Activated T-helper 1 cell treated with anti-CD3 and anti-CD28 coated beads, Interleukin-12 subunit alpha, Interleukin-12 subunit beta, Interleukin-2, Interleukin-4 antibody, amounts not matched to agents 30 ng/mL and 10 ng/mL and 1 ng/mL, durations not matched to agents 14 hours and 24 hours and 36 hours (primary cell): ENCODE results near the gene HDAC9. TPM values are rescaled to one million over a fixed set of nuclear protein-coding genes. Genes with fewer than 3 reads are reported as not detected.
A peak's percentile ranks its signal among the peaks of the same experiment; 100 is the strongest.

Experiments used
- DNase-seq: peaks from one replicate; pipeline ENCODE4 v3.0.0; 2021; ENCODE audit warnings: low spot score
- H3K27ac Mint-ChIP-seq: one replicate; pipeline ENCODE4 v1.8.0; 2021; ENCODE audit warnings: mild to moderate bottlenecking, mixed read lengths
- H3K27me3 Mint-ChIP-seq: one replicate; pipeline ENCODE4 v1.8.0; 2022; ENCODE audit warnings: mild to moderate bottlenecking, moderate library complexity, mixed read lengths; ENCODE audit not compliant: insufficient read depth
- H3K36me3 Mint-ChIP-seq: one replicate; pipeline ENCODE4 v1.8.0; 2021; ENCODE audit warnings: low read depth, mixed read lengths
- H3K4me1 Mint-ChIP-seq: one replicate; pipeline ENCODE4 v1.8.0; 2021; ENCODE audit warnings: low read depth, mixed read lengths
- H3K4me3 Mint-ChIP-seq: one replicate; pipeline ENCODE4 v1.8.0; 2021; ENCODE audit warnings: mild to moderate bottlenecking, moderate library complexity, mixed read lengths
- H3K9me3 Mint-ChIP-seq: one replicate; pipeline ENCODE4 v1.8.0; 2021; ENCODE audit warnings: mixed read lengths
- intact Hi-C: fragments of 100-400 bp; cut with micrococcal nuclease; formaldehyde crosslinking; loops from one replicate; pipeline ENCODE4 v1.15.1; 2024
- total RNA-seq: library from RNA; stranded (reverse); gene quantifications from 2 replicates; pipeline ENCODE4 v1.2.3, GENCODE V29; 2022

Gene HDAC9
- total RNA-seq, 1 donor from 2014 or later, result 0.86 TPM

DNA sequence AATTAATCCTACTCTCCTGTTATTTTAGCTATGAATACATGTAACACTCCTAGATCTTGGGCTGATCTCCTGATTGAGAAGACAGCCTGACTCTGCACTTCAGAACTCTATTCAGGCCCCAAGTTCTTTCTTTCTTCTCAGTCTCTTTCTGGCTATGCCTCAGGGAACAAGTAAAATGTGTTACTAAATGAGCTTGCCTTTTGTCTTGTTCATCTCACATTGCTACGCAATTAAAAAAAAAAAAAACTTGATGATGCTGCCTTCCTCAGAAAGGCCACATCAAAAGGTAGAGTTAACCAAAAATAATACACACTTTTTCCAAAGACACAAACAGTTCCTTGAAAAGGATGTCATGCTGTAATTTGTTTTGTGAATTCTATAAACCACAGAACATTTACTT, 363.8 kb downstream of the HDAC9 start:
- H3K27ac Mint-ChIP-seq, result peak overlapping the region; percentile 96
- peaks cover 33% of the 10 kb centered on the region for H3K4me1 Mint-ChIP-seq
- no peaks in the 10 kb centered on the region for H3K27me3 Mint-ChIP-seq
- H3K36me3 Mint-ChIP-seq, result peaks cover 27% of the 10 kb centered on the region
- peaks cover 49% of the 10 kb centered on the region for H3K9me3 Mint-ChIP-seq
- H3K4me3 Mint-ChIP-seq, result peak overlapping the region; percentile 45
- peak; percentile 1 for DNase-seq
- intact Hi-C loops, result loop anchor here (1.0 to 5.0 kb wide), 5 partner anchors 8 to 258 kb away; partner anchors contain the start of gene TWIST1

DNA sequence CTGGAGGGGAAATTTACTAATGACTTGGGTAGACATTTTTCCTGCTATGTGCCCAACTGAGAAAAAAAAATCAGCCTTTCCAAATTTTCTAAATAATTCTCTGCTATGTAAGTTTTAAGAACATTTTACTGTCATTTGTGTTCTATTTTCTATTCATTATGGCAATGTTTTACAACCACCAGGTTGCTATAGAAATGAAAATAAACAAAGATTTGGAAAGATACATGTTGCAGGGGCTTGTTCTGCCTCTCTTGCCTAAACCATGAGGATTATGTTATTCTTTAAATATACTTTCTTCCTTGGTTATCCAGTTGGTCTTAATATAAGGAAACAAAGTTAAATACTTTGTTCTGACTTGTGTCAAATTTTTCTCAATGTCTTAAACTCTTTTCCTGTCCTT, 364.7 kb downstream of the HDAC9 start:
- peaks cover 33% of the 10 kb centered on the region for H3K36me3 Mint-ChIP-seq
- intact Hi-C loops, result no loop called here
- H3K4me1 Mint-ChIP-seq, result peaks cover 36% of the 10 kb centered on the region
- H3K27ac Mint-ChIP-seq, result peak overlapping the region; percentile 90
- DNase-seq, result no peak
- no peaks in the 10 kb centered on the region for H3K27me3 Mint-ChIP-seq
- H3K4me3 Mint-ChIP-seq, result no peak overlapping the region
- peaks cover 51% of the 10 kb centered on the region for H3K9me3 Mint-ChIP-seq

DNA sequence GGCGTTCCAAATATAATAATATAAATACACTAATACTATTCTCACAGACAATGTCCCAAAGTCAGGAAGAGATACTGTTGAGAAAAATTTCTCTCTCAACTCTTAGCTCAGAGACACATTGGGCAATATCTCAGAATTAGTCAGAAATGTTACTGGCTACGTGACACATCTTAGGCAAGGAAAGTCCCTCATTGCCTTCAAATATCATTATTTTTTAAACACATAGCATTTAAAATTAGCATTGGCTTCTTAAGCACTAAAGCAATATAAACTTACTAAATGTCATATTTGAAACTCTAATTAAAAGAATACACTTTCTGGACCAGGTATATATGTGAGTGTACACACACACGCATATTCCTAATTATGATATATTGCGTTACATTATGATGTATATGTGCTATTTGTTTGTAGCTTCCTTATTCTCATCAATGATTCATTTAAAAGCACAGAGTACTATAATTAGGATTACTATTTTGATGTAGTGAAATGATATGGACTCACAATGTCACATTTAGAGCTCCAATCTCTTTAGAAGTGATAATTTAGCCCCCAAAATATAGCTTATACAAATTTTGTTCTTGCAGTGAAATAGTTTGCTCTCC, 366.1 kb downstream of the HDAC9 start:
- intact Hi-C loops, result no loop called here
- DNase-seq, result no peak
- H3K9me3 Mint-ChIP-seq, result peaks cover 48% of the 10 kb centered on the region
- no peak overlapping the region for H3K4me3 Mint-ChIP-seq
- H3K27me3 Mint-ChIP-seq, result no peaks in the 10 kb centered on the region
- H3K27ac Mint-ChIP-seq, result peak overlapping the region; percentile 79
- H3K4me1 Mint-ChIP-seq, result peaks cover 43% of the 10 kb centered on the region
- peaks cover 37% of the 10 kb centered on the region for H3K36me3 Mint-ChIP-seq

DNA sequence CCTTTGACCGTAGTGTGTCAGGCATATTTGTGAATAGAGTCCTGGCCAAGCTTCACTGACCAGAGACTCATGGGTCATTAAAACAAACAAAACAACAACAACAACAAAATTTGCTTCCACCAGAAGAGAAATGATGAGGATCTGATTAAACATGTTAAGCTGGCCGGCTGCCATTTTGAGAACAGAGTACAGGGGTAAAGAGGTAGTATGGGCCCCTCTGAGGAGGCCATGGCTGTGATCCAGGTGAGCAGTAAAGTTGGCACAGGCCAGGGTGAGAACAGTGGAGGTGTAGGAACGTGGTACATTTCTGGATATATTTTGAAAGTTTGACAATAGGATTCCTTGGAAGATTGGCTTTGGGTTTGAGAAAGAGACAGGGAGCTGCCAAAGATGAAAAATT, 369.4 kb downstream of the HDAC9 start:
- Mint-ChIP-seq H3K9me3 (peaks cover 53% of the 10 kb centered on the region), H3K4me3 (no peak overlapping the region), H3K36me3 (peaks cover 27% of the 10 kb centered on the region), H3K27ac (peak overlapping the region; percentile 42), H3K27me3 (no peaks in the 10 kb centered on the region), H3K4me1 (peaks cover 38% of the 10 kb centered on the region)
- intact Hi-C loops, result no loop called here
- DNase-seq, result no peak

DNA sequence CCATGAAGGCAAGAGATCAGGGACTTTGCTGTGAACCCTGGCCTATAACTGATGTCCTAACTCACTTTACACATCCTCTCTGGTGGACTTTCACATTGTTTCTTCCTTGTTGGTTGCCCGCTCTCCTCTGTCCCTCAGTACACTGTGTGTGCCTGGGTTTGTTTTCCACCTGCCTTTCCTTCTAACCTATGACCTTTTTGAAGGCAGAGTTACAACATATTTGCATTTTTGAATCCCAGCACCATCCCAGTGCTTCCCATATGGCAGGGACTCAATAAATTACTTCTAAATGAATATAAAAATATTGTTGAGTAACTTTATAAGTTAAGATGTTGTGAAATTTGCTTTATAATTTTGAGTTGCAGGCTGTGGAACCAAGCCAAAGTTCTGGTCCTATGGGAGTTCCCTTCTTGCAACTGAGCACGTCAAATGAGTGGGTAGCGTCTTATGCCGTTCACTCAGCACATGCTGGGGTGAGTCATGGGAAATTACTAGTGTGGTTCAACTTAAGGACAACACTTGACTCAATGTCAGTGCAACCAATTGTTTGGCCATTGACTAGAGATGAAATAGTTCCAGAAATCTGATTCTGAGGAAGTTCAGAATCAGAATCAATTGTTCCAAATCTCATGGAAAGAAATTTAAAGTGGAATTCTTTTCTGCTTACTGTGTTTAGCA, 370.9 kb downstream of the HDAC9 start:
- no peak overlapping the region for H3K4me3 Mint-ChIP-seq

DNA sequence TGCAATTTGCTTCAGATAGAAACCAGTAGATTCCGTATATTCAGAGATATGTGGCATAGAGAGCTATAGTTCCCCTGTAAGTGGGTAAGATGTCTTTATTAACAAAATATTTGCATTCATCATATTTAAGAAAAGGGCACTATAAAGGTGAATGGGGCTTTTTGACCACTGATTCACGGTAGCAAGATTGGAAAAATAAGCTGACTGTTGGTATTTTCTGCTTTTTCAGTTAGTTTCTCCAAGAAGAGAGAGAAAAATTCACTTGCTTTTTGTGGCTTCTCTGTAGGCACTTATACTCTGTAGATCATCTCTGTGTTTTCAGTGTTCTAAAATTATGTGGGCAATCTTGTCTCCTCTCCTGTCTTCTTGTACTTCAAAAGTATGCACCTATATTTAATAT, 376.8 kb downstream of the HDAC9 start:
- peaks cover 32% of the 10 kb centered on the region for H3K9me3 Mint-ChIP-seq
- intact Hi-C loops, result no loop called here
- H3K4me1 Mint-ChIP-seq, result no peaks in the 10 kb centered on the region
- H3K36me3 Mint-ChIP-seq, result no peaks in the 10 kb centered on the region
- no peak overlapping the region for H3K4me3 Mint-ChIP-seq
- no peak for DNase-seq
- H3K27ac Mint-ChIP-seq, result no peak overlapping the region
- H3K27me3 Mint-ChIP-seq, result no peaks in the 10 kb centered on the region

More for the DNA sequence above, 370.9 kb downstream of the HDAC9 start:
- peaks cover 28% of the 10 kb centered on the region for H3K4me1 Mint-ChIP-seq
- intact Hi-C loops, result loop anchor here (1.0 kb wide), 1 partner anchor 7 kb away; no protein-coding TSS in a partner anchor
- peaks cover 56% of the 10 kb centered on the region for H3K9me3 Mint-ChIP-seq
- peaks cover 25% of the 10 kb centered on the region for H3K36me3 Mint-ChIP-seq
- H3K27me3 Mint-ChIP-seq, result no peaks in the 10 kb centered on the region
- peak; percentile 3 for DNase-seq
- H3K27ac Mint-ChIP-seq, result peak overlapping the region; percentile 68

DNA sequence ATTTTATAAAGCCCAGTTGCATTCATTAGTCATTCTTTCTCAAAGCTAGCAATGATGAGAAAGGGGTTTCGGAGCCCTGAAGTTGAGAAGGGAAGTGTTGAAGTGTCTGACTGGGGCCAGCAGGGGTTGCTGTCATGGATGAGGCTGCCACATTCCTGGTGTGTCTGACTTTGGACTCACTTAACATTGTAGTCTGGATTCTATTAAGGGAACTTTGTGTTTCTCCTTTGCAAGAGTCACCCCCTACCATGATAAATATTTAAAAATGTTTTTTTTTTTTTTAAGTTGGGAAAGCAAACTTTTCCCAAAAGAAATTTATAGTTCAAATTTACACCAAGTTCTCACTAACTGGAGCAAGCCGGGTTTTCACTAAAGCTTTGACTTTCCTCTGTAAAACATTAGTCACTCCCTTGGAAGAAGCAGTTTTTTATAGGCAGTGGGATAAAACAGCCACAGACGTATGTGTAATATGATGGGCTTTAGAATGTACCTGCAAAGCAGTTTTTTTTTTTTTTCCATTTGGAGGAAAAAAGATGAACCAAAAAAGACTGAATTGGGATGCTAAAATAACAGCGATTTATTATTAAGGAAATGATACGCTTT, 378.3 kb downstream of the HDAC9 start:
- Mint-ChIP-seq H3K9me3 (peaks cover 27% of the 10 kb centered on the region), H3K4me3 (no peak overlapping the region), H3K27ac (no peak overlapping the region), H3K4me1 (no peaks in the 10 kb centered on the region), H3K36me3 (no peaks in the 10 kb centered on the region), H3K27me3 (no peaks in the 10 kb centered on the region)
- intact Hi-C loops, result no loop called here
- no peak for DNase-seq

DNA sequence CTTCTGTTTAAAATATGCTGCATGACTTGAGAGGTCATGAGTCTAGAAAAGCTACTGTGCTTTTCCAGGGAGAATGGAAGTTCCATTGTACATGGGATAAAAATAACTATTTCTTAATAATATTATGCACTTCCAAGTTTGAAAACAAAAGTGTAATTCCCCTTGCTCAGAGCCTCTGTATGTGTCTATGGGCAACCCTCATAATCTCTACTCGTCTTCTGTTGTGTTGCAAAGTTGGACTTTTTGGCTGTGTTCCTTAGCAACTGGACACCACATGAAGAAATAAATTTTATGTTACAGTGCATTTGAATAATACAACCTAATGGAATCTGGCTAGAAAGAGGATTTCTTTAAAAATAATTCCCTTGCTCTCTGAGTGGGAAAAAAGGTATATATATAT, 379.3 kb downstream of the HDAC9 start:
- Mint-ChIP-seq H3K4me3 (no peak overlapping the region), H3K4me1 (no peaks in the 10 kb centered on the region), H3K27ac (no peak overlapping the region), H3K27me3 (peaks cover 2% of the 10 kb centered on the region), H3K36me3 (no peaks in the 10 kb centered on the region), H3K9me3 (peaks cover 28% of the 10 kb centered on the region)
- intact Hi-C loops, result no loop called here
- no peak for DNase-seq

DNA sequence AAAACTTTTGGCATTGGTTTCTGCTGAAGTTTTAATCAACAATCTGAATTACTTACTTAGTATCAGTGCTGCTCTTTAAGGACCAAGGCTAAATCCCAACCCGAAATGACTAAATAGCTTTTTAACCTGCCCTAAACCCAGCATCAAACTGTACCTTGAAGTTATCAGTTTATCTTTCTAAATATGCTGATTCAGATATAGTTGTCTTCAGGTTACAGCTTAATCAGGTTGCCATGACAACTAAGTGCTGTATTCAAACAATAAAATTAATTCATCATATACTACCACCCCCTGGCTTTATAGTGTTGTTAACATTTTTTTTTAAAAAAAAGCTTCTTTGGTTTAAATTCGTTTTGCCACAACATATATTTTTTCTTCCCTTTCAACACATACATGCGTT, 382.3 kb downstream of the HDAC9 start:
- Mint-ChIP-seq H3K27ac (no peak overlapping the region), H3K9me3 (peaks cover 18% of the 10 kb centered on the region), H3K4me1 (no peaks in the 10 kb centered on the region), H3K27me3 (peaks cover 2% of the 10 kb centered on the region), H3K4me3 (no peak overlapping the region), H3K36me3 (no peaks in the 10 kb centered on the region)
- DNase-seq, result no peak
- intact Hi-C loops, result no loop called here

DNA sequence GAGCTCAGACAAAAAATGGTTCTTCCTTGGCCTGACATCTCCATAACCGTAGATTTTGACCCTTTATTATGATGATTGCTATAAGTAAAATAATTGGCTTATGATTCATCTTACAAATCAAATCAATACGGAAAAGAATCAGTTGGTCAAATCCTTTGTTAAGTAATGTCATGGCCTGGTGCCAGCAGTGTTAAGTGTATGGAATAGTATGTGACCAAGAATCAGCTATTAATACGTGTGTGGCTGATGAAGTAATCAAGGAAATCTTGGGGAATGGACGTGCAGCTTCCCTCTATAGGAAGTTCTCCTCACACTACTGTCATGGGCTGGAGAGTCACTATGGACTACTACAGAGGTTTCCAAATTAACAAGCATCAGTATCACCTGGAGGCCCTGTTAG, 391.3 kb downstream of the HDAC9 start:
- Mint-ChIP-seq H3K27ac (no peak overlapping the region), H3K4me1 (no peaks in the 10 kb centered on the region), H3K27me3 (no peaks in the 10 kb centered on the region), H3K4me3 (no peak overlapping the region), H3K9me3 (peaks cover 8% of the 10 kb centered on the region), H3K36me3 (no peaks in the 10 kb centered on the region)
- intact Hi-C loops, result no loop called here
- no peak for DNase-seq

DNA sequence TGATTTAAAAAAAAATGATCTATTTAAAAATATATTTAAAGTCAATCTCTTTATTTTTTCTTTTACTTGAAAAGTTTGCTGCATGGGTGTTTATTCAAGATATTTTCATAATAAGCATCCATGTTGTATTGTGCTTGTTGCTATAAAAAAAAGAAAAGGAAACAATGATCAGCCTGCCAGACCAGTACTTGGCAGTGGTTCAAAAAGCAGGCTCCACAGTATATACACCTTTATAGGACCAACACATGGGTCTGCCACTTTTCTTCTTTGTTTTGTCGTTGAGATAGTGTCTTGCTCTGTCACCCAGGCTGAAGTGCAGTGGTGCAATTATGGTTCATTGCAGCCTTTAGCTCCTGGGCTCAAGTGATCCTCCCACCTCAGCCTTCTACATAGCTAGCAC, 393.9 kb downstream of the HDAC9 start:
- H3K4me3 Mint-ChIP-seq, result no peak overlapping the region
- intact Hi-C loops, result no loop called here
- H3K36me3 Mint-ChIP-seq, result no peaks in the 10 kb centered on the region
- H3K27ac Mint-ChIP-seq, result no peak overlapping the region
- no peaks in the 10 kb centered on the region for H3K27me3 Mint-ChIP-seq
- peaks cover 8% of the 10 kb centered on the region for H3K9me3 Mint-ChIP-seq
- no peak for DNase-seq
- no peaks in the 10 kb centered on the region for H3K4me1 Mint-ChIP-seq

DNA sequence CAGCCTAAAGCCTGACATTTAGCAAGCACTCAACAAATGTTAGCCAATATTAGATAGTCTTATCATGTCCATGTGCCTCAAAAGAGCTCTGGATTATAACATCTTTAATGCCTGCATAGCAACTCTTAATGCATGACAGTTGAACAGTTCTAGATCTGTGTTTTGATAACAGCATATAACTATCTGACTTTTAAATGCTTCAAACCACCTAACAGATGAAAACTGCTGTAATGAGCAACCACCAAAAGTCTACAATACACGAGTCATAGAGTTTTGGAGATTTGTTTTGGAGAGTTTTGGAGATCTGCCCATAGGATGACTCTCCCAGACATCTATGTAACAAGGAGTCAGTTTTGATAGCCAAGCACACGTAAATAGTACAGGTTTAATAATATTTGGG, 394.6 kb downstream of the HDAC9 start:
- no peaks in the 10 kb centered on the region for H3K27me3 Mint-ChIP-seq
- H3K9me3 Mint-ChIP-seq, result peaks cover 8% of the 10 kb centered on the region
- H3K36me3 Mint-ChIP-seq, result no peaks in the 10 kb centered on the region
- no peaks in the 10 kb centered on the region for H3K4me1 Mint-ChIP-seq
- DNase-seq, result no peak
- no peak overlapping the region for H3K4me3 Mint-ChIP-seq
- intact Hi-C loops, result no loop called here
- no peak overlapping the region for H3K27ac Mint-ChIP-seq

DNA sequence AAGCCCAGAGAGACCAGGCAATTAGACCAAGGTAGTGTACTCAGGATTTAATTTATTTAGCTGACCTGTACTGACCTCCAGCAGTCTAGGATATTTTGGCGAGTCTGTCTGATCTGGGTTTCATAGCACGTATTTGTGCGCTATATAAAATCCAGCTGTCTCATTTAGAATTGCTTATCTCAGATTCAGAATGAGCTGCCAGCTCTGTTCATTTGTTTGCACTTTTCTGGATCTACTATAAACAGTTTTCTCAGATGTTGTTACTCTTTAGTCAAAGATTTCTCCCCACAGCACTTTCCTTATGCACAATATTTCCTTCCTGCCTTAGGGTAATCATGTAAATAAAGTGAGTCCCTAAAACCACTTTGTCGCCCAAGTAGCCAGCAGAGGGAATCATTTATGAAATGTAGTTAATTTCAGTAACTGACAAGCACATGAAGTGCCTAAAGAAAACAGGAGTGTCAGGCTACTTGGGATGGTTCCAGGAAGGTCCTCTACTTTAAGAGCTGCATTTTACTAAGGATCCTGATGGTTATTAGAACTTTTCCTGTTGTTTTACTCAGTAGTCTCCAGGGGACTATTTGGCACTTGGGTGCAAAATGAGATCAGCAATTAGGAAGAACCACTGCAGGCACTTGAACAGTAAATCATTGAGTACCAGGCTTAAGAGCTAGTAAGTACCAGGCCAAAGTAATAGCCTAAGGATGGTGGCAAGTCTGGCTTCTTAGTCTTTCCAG, 395.5 kb downstream of the HDAC9 start:
- Mint-ChIP-seq H3K36me3 (no peaks in the 10 kb centered on the region), H3K9me3 (peaks cover 8% of the 10 kb centered on the region), H3K4me1 (no peaks in the 10 kb centered on the region), H3K4me3 (no peak overlapping the region), H3K27me3 (no peaks in the 10 kb centered on the region), H3K27ac (no peak overlapping the region)
- intact Hi-C loops, result no loop called here
- no peak for DNase-seq
